Mucosa of descending colon (tissue), 3 donors: ENCODE data around the gene RNF148. TPM values are rescaled to one million over a fixed set of nuclear protein-coding genes. Genes with fewer than 3 reads are reported as not detected.

Experiments
- ATAC-seq: fragments of 200-7000 bp; cut with Tn5 transposase; one replicate; pipeline ENCODE4 v1.9.1; 2020; ENCODE audit warnings: mild to moderate bottlenecking, moderate library complexity
- DNase-seq, 3 donors: peaks; one replicate each; pipeline ENCODE4 v3.0.0-alpha.2; 2020
- H3K36me3 ChIP-seq: fragments of 200-600 bp; one replicate; pipeline ENCODE4 v1.8.0; 2021; ENCODE audit warnings: low read depth, mild to moderate bottlenecking
- H3K4me1 ChIP-seq: fragments of 200-600 bp; one replicate; pipeline ENCODE4 v1.8.0; 2021; ENCODE audit warnings: low read depth, mild to moderate bottlenecking
- H3K4me3 ChIP-seq: fragments of 200-600 bp; one replicate; pipeline ENCODE4 v1.8.0; 2021; ENCODE audit warnings: mild to moderate bottlenecking
- H3K9me3 ChIP-seq: fragments of 200-600 bp; one replicate; pipeline ENCODE4 v1.8.0; 2021; ENCODE audit warnings: mild to moderate bottlenecking
- intact Hi-C, 2 donors: fragments of 100-400 bp; cut with DNase I in 1 of 2; cut with micrococcal nuclease in 1 of 2; formaldehyde crosslinking; loops; one replicate each; pipeline versions ENCODE4 v1.11.0 to v1.11.1; 2022; cut with DNase I, micrococcal nuclease
- total RNA-seq, 3 donors: library from RNA; stranded (reverse); fragmentation: NEBNext Ultra II Directional in 2 of 3; extraction: Animal tissue kit (Norgen Biotek cat#: 25700) in 2 of 3; gene quantifications; one replicate each; pipeline versions ENCODE4 v1.2.1 to v1.2.4, GENCODE V29; 2021 to 2023
- TF ChIP-seq, protein P1 (sequence below): fragments of 200-600 bp; IDR thresholded peaks from one replicate; pipeline ENCODE4 v1.8.0; 2022; ENCODE audit warnings: antibody characterized with exemption, mild to moderate bottlenecking
- donor health status: DM: no; HTN: no; CAD: no; lungs with moderate emphysema.
- donor health status: DM: no; HTN: no; CAD: no.
- donor health status: DM: no; HTN: yes; CAD: no.

The RNF148 gene
- total RNA-seq, 3 donors from 2014 or later: 0.54 to 1.6 (median 1.5) TPM

DNA sequence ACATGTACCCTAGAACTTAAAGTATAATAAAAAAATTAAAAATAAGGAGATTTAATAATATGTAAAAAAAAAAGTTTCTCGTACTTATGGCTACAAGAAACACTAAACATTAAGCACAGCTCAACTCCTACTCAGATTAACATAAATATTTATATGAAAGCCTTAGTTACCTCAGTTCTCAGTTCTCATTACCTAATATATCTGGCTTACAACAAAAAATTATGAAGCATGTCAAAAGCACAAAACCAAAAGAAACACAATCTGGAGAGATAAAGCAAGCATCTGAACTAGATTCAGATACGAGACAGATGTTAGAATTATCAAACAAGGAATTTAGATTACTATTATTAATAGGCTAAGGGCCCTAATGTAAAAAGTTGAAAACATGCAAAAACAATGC lies 43.9 kb downstream of the RNF148 start:
- intact Hi-C loops: no loop called here
- Histone ChIP-seq H3K9me3 (peaks cover 2% of the 10 kb centered on the region), H3K4me1 (no peaks in the 10 kb centered on the region), H3K36me3 (no peaks in the 10 kb centered on the region), H3K4me3 (no peak overlapping the region)
- TF ChIP-seq, protein P1, sequence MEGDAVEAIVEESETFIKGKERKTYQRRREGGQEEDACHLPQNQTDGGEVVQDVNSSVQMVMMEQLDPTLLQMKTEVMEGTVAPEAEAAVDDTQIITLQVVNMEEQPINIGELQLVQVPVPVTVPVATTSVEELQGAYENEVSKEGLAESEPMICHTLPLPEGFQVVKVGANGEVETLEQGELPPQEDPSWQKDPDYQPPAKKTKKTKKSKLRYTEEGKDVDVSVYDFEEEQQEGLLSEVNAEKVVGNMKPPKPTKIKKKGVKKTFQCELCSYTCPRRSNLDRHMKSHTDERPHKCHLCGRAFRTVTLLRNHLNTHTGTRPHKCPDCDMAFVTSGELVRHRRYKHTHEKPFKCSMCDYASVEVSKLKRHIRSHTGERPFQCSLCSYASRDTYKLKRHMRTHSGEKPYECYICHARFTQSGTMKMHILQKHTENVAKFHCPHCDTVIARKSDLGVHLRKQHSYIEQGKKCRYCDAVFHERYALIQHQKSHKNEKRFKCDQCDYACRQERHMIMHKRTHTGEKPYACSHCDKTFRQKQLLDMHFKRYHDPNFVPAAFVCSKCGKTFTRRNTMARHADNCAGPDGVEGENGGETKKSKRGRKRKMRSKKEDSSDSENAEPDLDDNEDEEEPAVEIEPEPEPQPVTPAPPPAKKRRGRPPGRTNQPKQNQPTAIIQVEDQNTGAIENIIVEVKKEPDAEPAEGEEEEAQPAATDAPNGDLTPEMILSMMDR: no peak
- ATAC-seq: no peak
- no peak for DNase-seq

DNA sequence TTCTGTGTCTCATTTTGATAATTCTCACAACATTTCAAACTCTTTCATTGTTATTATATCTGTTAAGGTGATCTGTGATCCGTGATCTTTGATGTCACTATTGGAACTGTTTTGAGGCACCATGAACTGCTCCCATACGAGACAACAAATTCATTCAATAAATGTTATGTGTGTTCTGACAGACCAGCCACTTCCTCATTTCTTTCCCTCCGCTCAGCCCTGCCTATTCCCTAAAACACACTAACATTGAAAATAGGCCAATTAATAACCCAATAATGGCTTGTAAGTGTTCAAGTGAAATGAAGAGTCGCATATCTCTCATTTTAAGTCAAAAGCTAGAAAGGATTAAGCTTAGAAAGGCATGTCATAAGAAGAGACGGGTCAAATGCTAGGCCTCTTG lies 49.0 kb downstream of the RNF148 start:
- intact Hi-C loops: no loop called here
- H3K4me1 ChIP-seq: no peaks in the 10 kb centered on the region
- H3K36me3 ChIP-seq: no peaks in the 10 kb centered on the region
- ATAC-seq (no peak), DNase-seq (no peak)
- TF ChIP-seq, protein P1: no peak
- no peak overlapping the region for H3K4me3 ChIP-seq
- H3K9me3 ChIP-seq: peaks cover 2% of the 10 kb centered on the region

DNA sequence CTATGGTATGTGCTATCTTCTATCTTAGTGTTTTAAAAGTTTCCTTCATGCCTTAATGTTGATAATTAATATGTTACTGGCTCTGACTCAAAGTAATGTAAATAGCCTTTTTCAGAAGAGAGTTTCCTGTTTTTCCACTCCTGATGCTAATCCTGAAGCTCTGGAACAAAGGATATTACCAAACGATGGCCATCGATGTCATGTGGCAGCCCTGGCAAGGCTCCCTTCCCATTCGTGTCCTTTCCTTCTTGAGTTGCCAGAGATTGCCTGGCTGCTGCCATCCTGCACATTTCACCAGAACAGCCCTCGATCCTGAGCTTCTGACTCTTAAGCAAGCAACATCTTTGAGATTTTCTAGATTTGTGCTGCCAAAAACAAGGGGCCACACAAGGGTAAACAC lies 49.8 kb downstream of the RNF148 start:
- intact Hi-C loops: no loop called here

More for the DNA sequence above, 49.8 kb downstream of the RNF148 start:
- ATAC-seq (no peak), DNase-seq (no peak)
- TF ChIP-seq, protein P1: no peak
- Histone ChIP-seq H3K36me3 (no peaks in the 10 kb centered on the region), H3K4me3 (no peak overlapping the region), H3K4me1 (no peaks in the 10 kb centered on the region), H3K9me3 (peaks cover 2% of the 10 kb centered on the region)

Other genes starting within 250 kb of the RNF148 start
- 1 to 10 TPM in 1 of 3 donors, under 1 TPM in 2; 0.41 to 1.1 (median 0.46) TPM for gene RNF133, start 3.8 kb downstream of the RNF148 start, total RNA-seq
- 10 to 100 TPM; 11.3 to 12.7 (median 11.7) TPM for gene CADPS2, start 183.5 kb upstream of the RNF148 start, total RNA-seq